HCT116 (cell line): ENCODE results near the gene FBXO31.

Experiments
- CEBPB ChIP-seq: IDR thresholded peaks from 2 replicates; pipeline ENCODE4 v1.6.1; 2012; ENCODE audit warnings: low read depth
- CTCF ChIP-seq, 3 experiments: fragments of 200-600 bp in 1 of 3; sonication (generic) in 1 of 3; IDR thresholded peaks in 2 of 3; conservative IDR thresholded peaks in 1 of 3; 2 replicates each; pipeline ENCODE4 v1.5.1; 2012 to 2017; ENCODE audit warnings: low read depth in 2 of 3, low read length in 2 of 3, antibody characterized with exemption in 1 of 3, borderline replicate concordance in 1 of 3, control low read depth in 1 of 3, mild to moderate bottlenecking in 1 of 3, mixed read lengths in 1 of 3, mixed run types in 1 of 3, moderate library complexity in 1 of 3; ENCODE audit not compliant: insufficient read depth in 1 of 3
- ELF1 ChIP-seq: IDR thresholded peaks from 2 replicates; pipeline ENCODE4 v1.6.1; 2012; ENCODE audit warnings: low read depth, borderline replicate concordance

GRCh38 chr16:87337262-87337771, 46.3 kb downstream of the FBXO31 start:
- TF ChIP-seq CTCF (IDR thresholded peaks at IDR 0.05 in 2 of 3, conservative IDR thresholded peaks at IDR 0.05 in 1 of 3; ENCODE audit: borderline replicate concordance in 1 of 3, insufficient read depth in 1 of 3, low read depth in 2 of 3, low read length in 2 of 3) = no peak
- TF ChIP-seq ELF1 = no peak
- TF ChIP-seq CEBPB = no peak
